ENCODE results near the gene TNS3.

- TF ChIP-seq, protein P1, sequence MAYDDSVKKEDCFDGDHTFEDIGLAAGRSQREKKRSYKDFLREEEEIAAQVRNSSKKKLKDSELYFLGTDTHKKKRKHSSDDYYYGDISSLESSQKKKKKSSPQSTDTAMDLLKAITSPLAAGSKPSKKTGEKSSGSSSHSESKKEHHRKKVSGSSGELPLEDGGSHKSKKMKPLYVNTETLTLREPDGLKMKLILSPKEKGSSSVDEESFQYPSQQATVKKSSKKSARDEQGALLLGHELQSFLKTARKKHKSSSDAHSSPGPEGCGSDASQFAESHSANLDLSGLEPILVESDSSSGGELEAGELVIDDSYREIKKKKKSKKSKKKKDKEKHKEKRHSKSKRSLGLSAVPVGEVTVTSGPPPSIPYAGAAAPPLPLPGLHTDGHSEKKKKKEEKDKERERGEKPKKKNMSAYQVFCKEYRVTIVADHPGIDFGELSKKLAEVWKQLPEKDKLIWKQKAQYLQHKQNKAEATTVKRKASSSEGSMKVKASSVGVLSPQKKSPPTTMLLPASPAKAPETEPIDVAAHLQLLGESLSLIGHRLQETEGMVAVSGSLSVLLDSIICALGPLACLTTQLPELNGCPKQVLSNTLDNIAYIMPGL (CRISPR knock-in tag; IDR thresholded peaks at IDR 0.05; ENCODE audit: borderline replicate concordance in 1 of 2, low read depth in 1 of 2), result no peak
- no peak for TF ChIP-seq KAT8 (CRISPR knock-in tag; IDR thresholded peaks at IDR 0.05)
- TF ChIP-seq RBM22 (optimal IDR thresholded peaks at IDR 0.05; ENCODE audit: low read length), result no peak
These were observed 106.1 kb downstream of the TNS3 start for GRCh38 chr7:47475880-47476227.

All from HepG2 (cell line).